ENCODE results near the gene HSPA1B. TPM values are rescaled to one million over a fixed set of nuclear protein-coding genes. Genes with fewer than 3 reads are reported as not detected.

HSPA1B gene
- total and polyA plus RNA-seq, 3 experiments from 2014 or later: 5.0 to 81.4 (median 80.9) TPM

DNA sequence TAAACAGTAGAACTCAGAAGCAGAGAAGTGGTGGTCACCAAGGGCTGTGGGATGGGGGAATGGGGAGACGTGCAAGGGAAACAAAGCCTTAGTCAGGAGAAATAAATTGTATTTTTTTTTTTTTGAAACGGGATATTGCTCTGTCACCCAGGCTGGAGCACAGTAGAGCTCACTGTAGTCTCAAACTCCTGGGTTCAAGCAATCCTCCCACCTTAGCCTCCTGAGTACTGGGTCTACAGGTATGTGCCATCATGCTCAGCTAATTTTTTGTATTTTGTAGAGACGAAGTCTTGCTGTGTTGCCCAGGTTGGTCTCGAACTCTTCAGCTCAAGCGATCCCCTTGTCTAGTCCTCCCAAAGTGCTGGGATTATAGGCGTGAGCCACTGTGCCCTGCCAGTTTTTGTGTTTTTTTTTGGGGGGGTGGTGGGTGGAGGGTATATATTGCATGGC lies 3.4 kb downstream of the HSPA1B start:
- H3K27me3 ChIP-seq (ENCODE audit: insufficient read depth, low read length, poor library complexity, severe bottlenecking): no peaks in the 10 kb centered on the region
- H3K4me1 ChIP-seq (ENCODE audit: insufficient read depth, low read length): peaks cover 28% of the 10 kb centered on the region
- Mint-ChIP-seq H3K27ac (peak overlapping the region; percentile 78 to 96 (median 88)), H3K36me3 (peaks cover 0 to 26% (median 0%) of the 10 kb centered on the region in 3 donors), H3K4me1 (peaks cover 41 to 44% (median 42%) of the 10 kb centered on the region in 3 donors), H3K9me3 (no peaks in the 10 kb centered on the region), H3K4me3 (peak overlapping the region; percentile 87 to 97 (median 92)), H3K27me3 (peaks cover 0 to 4% of the 10 kb centered on the region in 2 donors)
- H3K9me3 ChIP-seq (ENCODE audit: low read length): no peaks in the 10 kb centered on the region
- no peak for DNase-seq
- no peaks in the 10 kb centered on the region for H3K36me3 ChIP-seq (ENCODE audit: insufficient read depth, low read length)
- peak overlapping the region; percentile 76 for H3K4me3 ChIP-seq (ENCODE audit: low read length)
- H3K27ac ChIP-seq (ENCODE audit: low read depth, low read length): peak overlapping the region; percentile 71
- ChIA-PET POLR2A (interaction anchor here (0.7 to 1.5 kb wide), 4 partner anchors 91 to 251 kb away, joined by 3 to 7 read pairs (median 4); partner anchors contain the start of genes ABHD16A, LY6G5C and MSH5), CTCF (interaction anchor here (0.8 to 4.2 kb wide), 23 partner anchors 13 to 285 kb away, joined by 3 to 71 read pairs (median 5); partner anchors contain the start of genes ATP6V1G2, BAG6, DDAH2 and GPANK1)

DNA sequence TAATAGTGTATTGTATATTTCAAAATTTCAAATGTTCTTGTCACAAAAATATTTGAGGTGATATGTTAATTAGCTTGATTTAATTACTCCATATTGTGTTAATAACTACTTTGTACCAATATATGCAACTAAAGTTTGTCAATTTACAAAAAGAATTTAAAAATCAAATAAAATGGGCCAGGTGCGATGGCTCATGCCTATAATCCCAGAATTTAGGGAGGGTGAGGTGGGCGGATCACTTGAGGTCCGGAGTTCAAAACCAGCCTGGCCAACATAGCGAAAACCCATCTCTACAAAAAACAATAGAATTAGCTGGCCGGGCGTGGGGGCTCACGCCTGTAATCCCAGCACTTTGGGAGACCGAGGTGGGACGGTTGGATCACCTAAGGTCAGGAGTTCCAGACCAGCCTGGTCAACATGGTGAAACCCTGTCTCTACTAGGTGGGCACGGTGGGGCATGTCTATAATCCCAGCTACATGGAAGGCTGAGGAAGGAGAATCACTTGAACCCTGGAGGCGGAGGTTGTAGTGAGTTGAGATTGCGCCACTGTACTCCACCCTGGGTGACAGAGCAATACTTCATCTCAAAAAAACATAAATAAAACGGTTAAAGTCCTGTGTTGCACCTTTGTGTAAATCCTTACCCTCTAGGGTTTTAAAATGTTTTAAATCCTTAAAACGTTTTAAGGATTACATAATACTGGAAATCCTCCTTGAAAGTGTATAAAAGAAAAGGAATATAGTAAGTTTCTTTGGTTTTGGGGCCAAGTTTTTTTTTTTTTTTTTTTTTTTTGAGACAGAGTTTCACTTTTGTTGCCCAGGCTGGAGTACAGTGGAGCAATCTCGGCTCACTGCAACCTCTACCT lies 4.0 kb downstream of the HSPA1B start:
- no peaks in the 10 kb centered on the region for H3K27me3 ChIP-seq (ENCODE audit: insufficient read depth, low read length, poor library complexity, severe bottlenecking)
- H3K4me3 ChIP-seq (ENCODE audit: low read length): peak overlapping the region; percentile 76
- ChIA-PET POLR2A (interaction anchor here (0.7 to 1.0 kb wide), 2 partner anchors 17 to 151 kb away, joined by 3 to 7 read pairs; partner anchors contain the start of gene LY6G5C), CTCF (interaction anchor here (0.7 to 4.2 kb wide), 14 partner anchors 9 to 285 kb away, joined by 3 to 71 read pairs (median 4); partner anchors contain the start of genes ATP6V1G2, BAG6, DDAH2 and LSM2)
- H3K36me3 Mint-ChIP-seq: peaks cover 0 to 33% (median 0%) of the 10 kb centered on the region in 3 donors
- H3K27ac Mint-ChIP-seq: peak overlapping the region in 5 of 8 donors; percentile 29 to 87 (median 78)
- peak overlapping the region; percentile 71 for H3K27ac ChIP-seq (ENCODE audit: low read depth, low read length)
- H3K4me3 Mint-ChIP-seq: peak overlapping the region; percentile 87 to 97 (median 92)
- H3K4me1 Mint-ChIP-seq: peaks cover 45 to 46% (median 45%) of the 10 kb centered on the region in 3 donors
- DNase-seq: no peak
- peaks cover 31% of the 10 kb centered on the region for H3K4me1 ChIP-seq (ENCODE audit: insufficient read depth, low read length)
- peaks cover 0 to 4% of the 10 kb centered on the region in 2 donors for H3K27me3 Mint-ChIP-seq
- H3K9me3 Mint-ChIP-seq: no peaks in the 10 kb centered on the region
- H3K36me3 ChIP-seq (ENCODE audit: insufficient read depth, low read length): no peaks in the 10 kb centered on the region
- no peaks in the 10 kb centered on the region for H3K9me3 ChIP-seq (ENCODE audit: low read length)

DNA sequence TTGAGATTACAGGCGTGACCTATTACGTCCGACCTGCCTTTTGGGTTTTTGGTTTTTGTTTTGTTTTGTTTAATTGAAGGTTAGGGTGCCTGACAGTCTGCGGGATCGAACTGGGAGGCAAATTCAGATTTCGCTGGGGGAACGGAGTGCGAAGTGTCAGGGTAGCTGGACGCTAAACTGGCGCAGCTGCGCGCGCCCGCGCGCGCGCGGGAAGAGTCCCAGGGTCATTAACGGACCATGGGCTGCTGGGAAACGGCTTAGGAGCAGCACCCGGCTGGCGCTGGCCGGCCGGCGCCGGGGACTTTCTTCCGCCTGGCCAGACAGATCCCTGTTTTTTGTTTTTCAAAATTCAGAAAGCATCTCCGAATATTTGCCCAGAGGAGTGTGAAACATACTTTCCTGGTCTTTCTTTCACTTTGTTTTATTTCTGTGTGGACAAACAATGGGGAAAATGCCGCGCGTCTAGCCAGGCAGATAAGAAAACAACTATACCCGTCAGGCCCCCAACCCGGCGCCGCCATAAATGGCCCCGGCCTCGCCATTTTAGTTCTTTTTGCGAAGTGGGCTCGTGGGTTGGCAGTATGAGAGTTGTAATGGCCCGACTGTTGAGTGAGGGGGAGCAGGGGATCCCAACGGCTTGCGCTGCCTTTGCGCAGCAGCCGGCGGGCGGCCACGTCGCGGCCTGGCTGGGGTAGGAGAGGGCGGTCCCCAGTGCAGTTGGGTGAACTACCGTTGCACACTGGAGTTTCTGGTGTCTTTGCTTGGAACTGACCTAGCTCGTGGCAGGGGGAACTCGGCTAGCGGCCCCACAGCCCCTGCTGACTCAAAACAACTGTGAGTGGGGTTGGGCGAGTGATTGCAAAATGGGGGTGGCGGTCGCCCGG lies 7.1 kb downstream of the HSPA1B start:
- H3K36me3 Mint-ChIP-seq: peaks cover 10 to 53% (median 12%) of the 10 kb centered on the region in 3 donors
- POLR2A ChIA-PET: interaction anchor here (0.5 to 2.3 kb wide), 9 partner anchors 28 to 1150 kb away, joined by 3 to 12 read pairs (median 4); partner anchors contain the start of genes EHMT2, GPANK1, LSM2 and MPIG6B
- CTCF ChIA-PET: interaction anchor here (0.9 to 2.6 kb wide), 4 partner anchors 9 to 39 kb away, joined by 3 to 9 read pairs (median 4); partner anchors contain the start of genes LSM2 and NEU1
- Histone ChIP-seq H3K27ac (ENCODE audit: low read depth, low read length) (peak overlapping the region; percentile 94), H3K4me3 (ENCODE audit: low read length) (peak overlapping the region; percentile 73), H3K4me1 (ENCODE audit: insufficient read depth, low read length) (peaks cover 54% of the 10 kb centered on the region), H3K27me3 (ENCODE audit: insufficient read depth, low read length, poor library complexity, severe bottlenecking) (no peaks in the 10 kb centered on the region), H3K36me3 (ENCODE audit: insufficient read depth, low read length) (peaks cover 29% of the 10 kb centered on the region), H3K9me3 (ENCODE audit: low read length) (no peaks in the 10 kb centered on the region)
- H3K4me3 Mint-ChIP-seq: peak overlapping the region; percentile 89 to 100 (median 95)
- H3K27me3 Mint-ChIP-seq: no peaks in the 10 kb centered on the region
- DNase-seq: peak; percentile 64 to 86 (median 75)
- peak overlapping the region; percentile 94 to 100 (median 98) for H3K27ac Mint-ChIP-seq
- peaks cover 54 to 66% (median 59%) of the 10 kb centered on the region in 3 donors for H3K4me1 Mint-ChIP-seq
- no peaks in the 10 kb centered on the region for H3K9me3 Mint-ChIP-seq

DNA sequence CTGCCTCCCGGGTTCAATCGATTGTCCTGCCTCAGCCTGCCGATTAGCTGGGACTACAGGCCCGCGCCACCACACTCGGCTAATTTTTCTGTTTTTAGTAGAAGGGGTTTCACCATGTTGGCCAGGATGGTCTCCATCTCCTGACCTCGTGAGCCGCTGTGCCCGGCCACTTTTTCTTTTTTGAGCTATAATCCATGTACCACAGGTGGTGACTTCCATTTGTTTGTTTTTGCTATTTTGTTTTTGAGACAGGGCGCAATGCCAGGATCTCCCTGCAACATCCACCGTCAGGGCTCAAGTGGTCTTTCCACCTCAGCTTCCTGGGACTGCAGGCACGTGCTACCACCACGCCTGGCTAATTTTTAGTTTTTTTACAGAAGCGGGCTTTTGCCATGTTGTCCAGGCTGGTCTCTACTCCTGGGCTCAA lies 8.5 kb downstream of the HSPA1B start:
- H3K36me3 Mint-ChIP-seq: peaks cover 10 to 63% (median 14%) of the 10 kb centered on the region in 3 donors
- peak overlapping the region; percentile 61 to 100 (median 98) for H3K27ac Mint-ChIP-seq
- no peak for DNase-seq
- H3K4me3 Mint-ChIP-seq: peak overlapping the region; percentile 89 to 100 (median 95)
- peak overlapping the region; percentile 73 for H3K4me3 ChIP-seq (ENCODE audit: low read length)
- H3K4me1 ChIP-seq (ENCODE audit: insufficient read depth, low read length): peaks cover 50% of the 10 kb centered on the region
- peaks cover 33% of the 10 kb centered on the region for H3K36me3 ChIP-seq (ENCODE audit: insufficient read depth, low read length)
- H3K9me3 ChIP-seq (ENCODE audit: low read length): no peaks in the 10 kb centered on the region
- ChIA-PET POLR2A (interaction anchor here (0.5 to 2.3 kb wide), 5 partner anchors 27 to 678 kb away, joined by 3 to 12 read pairs (median 4); partner anchors contain the start of genes EHMT2 and NEU1), CTCF (interaction anchor here (1.0 to 2.6 kb wide), 5 partner anchors 8 to 178 kb away, joined by 3 to 9 read pairs (median 3); partner anchors contain the start of gene NEU1)
- peak overlapping the region; percentile 94 for H3K27ac ChIP-seq (ENCODE audit: low read depth, low read length)
- peaks cover 40 to 51% (median 45%) of the 10 kb centered on the region in 3 donors for H3K4me1 Mint-ChIP-seq
- no peaks in the 10 kb centered on the region for H3K27me3 Mint-ChIP-seq
- no peaks in the 10 kb centered on the region for H3K27me3 ChIP-seq (ENCODE audit: insufficient read depth, low read length, poor library complexity, severe bottlenecking)
- H3K9me3 Mint-ChIP-seq: no peaks in the 10 kb centered on the region

DNA sequence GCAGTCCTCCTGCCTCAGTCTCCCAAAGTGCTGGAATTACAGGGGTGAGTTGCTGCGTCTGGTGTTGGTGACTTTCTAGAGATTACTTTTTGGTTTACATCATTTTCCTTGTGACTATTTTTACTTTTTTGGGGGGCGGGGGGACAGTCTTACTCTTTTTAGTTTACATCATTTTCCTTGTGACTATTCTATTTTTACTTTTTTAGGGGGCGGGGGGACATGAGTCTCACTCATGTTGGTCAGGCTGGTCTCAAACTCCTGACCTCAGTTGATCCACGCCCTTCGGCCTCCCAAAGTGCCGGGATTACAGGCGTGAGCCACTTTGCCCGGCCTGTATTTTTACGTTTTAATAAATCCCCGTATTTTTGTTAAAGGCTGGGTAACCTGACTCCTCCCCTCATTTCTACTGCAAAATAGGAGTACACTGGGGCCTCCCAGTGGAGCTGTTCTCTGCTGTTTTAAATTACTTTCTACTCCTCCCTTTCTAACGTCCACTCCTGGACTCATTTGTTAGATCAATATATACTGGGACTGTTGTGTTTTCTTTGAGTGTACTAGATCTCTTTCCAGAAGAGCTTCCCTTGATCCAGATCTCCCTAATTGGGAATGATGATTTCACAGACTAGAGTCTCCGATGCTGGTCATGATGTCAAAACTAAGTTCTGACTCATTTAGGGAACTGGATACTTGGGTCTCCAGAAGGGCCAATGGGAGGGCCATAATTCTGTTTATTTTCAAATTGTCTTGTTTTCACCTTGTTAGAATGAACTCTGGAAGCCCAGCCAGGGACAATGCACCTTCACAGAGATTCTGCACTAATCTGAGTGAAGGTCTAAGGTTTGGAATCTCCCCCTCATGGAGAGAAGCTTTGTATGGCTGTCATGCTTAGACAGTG lies 9.2 kb downstream of the HSPA1B start:
- ChIA-PET POLR2A (interaction anchor here (0.5 to 2.3 kb wide), 6 partner anchors 26 to 243 kb away, joined by 3 to 12 read pairs (median 4); partner anchors contain the start of genes EHMT2 and NEU1), CTCF (interaction anchor here (1.1 to 1.6 kb wide), 4 partner anchors 29 to 238 kb away, joined by 3 to 4 read pairs (median 4); no protein-coding TSS in a partner anchor)
- H3K4me1 ChIP-seq (ENCODE audit: insufficient read depth, low read length): peaks cover 43% of the 10 kb centered on the region
- peak in 1 of 5 donors; percentile 23 for DNase-seq
- Mint-ChIP-seq H3K27me3 (no peaks in the 10 kb centered on the region), H3K4me3 (peak overlapping the region; percentile 89 to 100 (median 95)), H3K27ac (peak overlapping the region; percentile 61 to 100 (median 98)), H3K36me3 (peaks cover 10 to 69% (median 14%) of the 10 kb centered on the region in 3 donors), H3K9me3 (no peaks in the 10 kb centered on the region), H3K4me1 (peaks cover 38 to 49% (median 43%) of the 10 kb centered on the region in 3 donors)
- H3K36me3 ChIP-seq (ENCODE audit: insufficient read depth, low read length): peaks cover 33% of the 10 kb centered on the region
- H3K27ac ChIP-seq (ENCODE audit: low read depth, low read length): peak overlapping the region; percentile 94
- no peaks in the 10 kb centered on the region for H3K9me3 ChIP-seq (ENCODE audit: low read length)
- no peaks in the 10 kb centered on the region for H3K27me3 ChIP-seq (ENCODE audit: insufficient read depth, low read length, poor library complexity, severe bottlenecking)
- H3K4me3 ChIP-seq (ENCODE audit: low read length): peak overlapping the region; percentile 73

DNA sequence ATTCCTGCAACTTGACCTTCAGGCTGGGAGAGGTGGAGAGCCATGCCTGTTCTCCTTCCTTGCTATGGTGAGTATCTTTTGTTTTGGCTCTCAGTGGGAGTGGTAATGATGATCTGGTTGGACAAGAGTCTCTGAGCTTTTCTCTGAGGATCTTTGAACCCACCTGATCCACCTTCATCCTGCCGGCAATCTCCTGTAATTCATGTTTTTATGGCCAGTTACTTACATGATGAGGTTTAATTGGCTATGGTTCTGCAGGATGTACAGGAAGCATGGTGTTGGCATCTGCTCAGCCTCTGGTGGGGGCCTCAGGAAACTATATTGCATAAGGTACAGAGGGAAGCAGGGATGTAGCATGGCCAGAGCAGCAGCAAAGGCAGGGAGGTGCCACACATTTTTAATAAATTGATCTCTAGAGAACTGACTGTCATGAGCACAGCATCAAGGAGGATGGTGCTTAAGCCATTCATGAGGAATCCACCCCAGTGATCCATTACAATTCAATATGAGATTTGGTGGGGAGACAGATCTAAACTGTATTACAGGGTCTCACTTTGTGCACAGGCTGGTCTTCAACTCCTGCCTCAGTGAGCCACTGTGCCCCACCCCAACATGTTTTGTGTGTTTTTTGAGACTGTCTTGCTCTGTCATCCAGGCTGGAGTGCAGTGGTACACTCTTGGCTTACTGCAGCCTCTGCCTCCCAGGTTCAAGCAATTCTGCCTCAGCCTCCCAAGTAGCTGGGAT lies 10.0 kb downstream of the HSPA1B start:
- peak overlapping the region; percentile 61 to 100 (median 98) for H3K27ac Mint-ChIP-seq
- Histone ChIP-seq H3K4me1 (ENCODE audit: insufficient read depth, low read length) (peaks cover 43% of the 10 kb centered on the region), H3K4me3 (ENCODE audit: low read length) (peak overlapping the region; percentile 73), H3K36me3 (ENCODE audit: insufficient read depth, low read length) (peaks cover 33% of the 10 kb centered on the region), H3K27me3 (ENCODE audit: insufficient read depth, low read length, poor library complexity, severe bottlenecking) (no peaks in the 10 kb centered on the region), H3K27ac (ENCODE audit: low read depth, low read length) (peak overlapping the region; percentile 94), H3K9me3 (ENCODE audit: low read length) (no peaks in the 10 kb centered on the region)
- peaks cover 38 to 49% (median 43%) of the 10 kb centered on the region in 3 donors for H3K4me1 Mint-ChIP-seq
- peaks cover 10 to 72% (median 14%) of the 10 kb centered on the region in 3 donors for H3K36me3 Mint-ChIP-seq
- CTCF ChIA-PET: interaction anchor here (1.1 to 2.8 kb wide), 6 partner anchors 26 to 239 kb away, joined by 3 to 9 read pairs (median 4); partner anchors contain the start of gene NEU1
- peak overlapping the region; percentile 89 to 100 (median 95) for H3K4me3 Mint-ChIP-seq
- no peak for DNase-seq
- H3K27me3 Mint-ChIP-seq: no peaks in the 10 kb centered on the region
- POLR2A ChIA-PET: interaction anchor here (0.7 to 1.4 kb wide), 3 partner anchors 25 to 107 kb away, joined by 3 to 6 read pairs (median 4); partner anchors contain the start of gene NEU1
- no peaks in the 10 kb centered on the region for H3K9me3 Mint-ChIP-seq
